Measurements from ENCODE around the gene CDKAL1.

DNA sequence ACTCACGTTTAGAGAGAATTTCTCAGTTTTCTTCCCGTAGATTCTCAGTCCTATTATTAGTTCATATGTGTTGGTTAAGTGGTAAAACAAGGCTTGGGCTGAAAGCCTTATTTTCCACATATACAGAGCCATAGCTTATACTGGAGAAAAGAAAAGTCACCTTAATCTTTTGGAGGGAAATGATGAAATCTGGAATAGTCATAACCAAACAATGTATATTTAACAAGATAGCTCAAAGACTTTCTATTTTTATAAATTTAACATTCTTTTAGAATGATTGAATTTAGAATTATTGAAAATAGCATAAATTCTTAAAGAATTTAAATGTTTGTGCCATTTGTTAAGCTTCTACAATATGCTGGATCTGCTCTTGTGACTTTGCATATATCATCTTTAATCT lies 85.8 kb downstream of the CDKAL1 start:
- TF ChIP-seq TAF1 (IDR thresholded peaks at IDR 0.05; ENCODE audit: borderline replicate concordance, insufficient read depth, low read length), result no peak
- TF ChIP-seq SIN3A (IDR thresholded peaks at IDR 0.05; ENCODE audit: borderline replicate concordance, insufficient read depth, low read length), result no peak
